Thyroid gland (tissue), 4 donors: ENCODE data around the gene SERINC2.
"Not testable (repeated sequence)": the region's sequence is repeated elsewhere in the genome, so short reads cannot be mapped to it uniquely, and the experiment has no call there.

Source experiments
- CTCF ChIP-seq, 6 experiments: fragments of 200-600 bp in 3 of 6; fragments of 450-650 bp in 3 of 6; sonication (generic) in 3 of 6; IDR thresholded peaks; one replicate each; pipeline ENCODE4 v1.5.1; 2016 to 2019; ENCODE audit warnings: antibody characterized with exemption in 6 of 6, mild to moderate bottlenecking in 2 of 6, inconsistent platforms in 1 of 6, moderate library complexity in 1 of 6
- POLR2A ChIP-seq, 2 donors: fragments of 450-650 bp; IDR thresholded peaks; one replicate each; pipeline ENCODE4 v1.6.1; 2017; ENCODE audit warnings: antibody characterized with exemption in 2 of 2, mild to moderate bottlenecking in 2 of 2, moderate library complexity in 1 of 2

DNA sequence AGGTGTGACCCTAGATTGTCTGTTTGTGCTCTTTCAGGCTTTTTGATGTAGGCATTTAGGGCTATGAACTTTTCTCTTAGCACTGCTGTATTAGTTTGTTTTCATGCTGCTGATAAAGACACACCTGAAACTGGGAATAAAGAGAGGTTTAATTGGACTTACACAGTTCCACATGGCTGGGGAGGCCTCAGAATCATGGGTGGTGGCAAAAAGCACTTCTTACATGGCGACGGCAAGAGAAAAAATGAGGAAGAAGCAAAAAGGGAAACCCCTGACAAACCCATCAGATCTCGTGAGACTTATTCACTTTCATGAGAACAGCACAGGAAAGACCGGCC is 59.3 kb downstream of the SERINC2 start:
- not testable (repeated sequence) for TF ChIP-seq CTCF, POLR2A (IDR thresholded peaks at IDR 0.05)
